Endothelial cell (in vitro differentiated cells): ENCODE data around the gene NLRC5. TPM values are rescaled to one million over a fixed set of nuclear protein-coding genes. Genes with fewer than 3 reads are reported as not detected.

Experiments
- DNase-seq: peaks from one replicate; pipeline ENCODE4 v3.0.0; 2021; ENCODE audit warnings: low spot score
- H3K27ac Mint-ChIP-seq: one replicate; pipeline ENCODE4 v1.8.0; 2021; ENCODE audit warnings: mixed read lengths, inconsistent platforms; ENCODE audit not compliant: unreplicated experiment
- H3K27me3 Mint-ChIP-seq: one replicate; pipeline ENCODE4 v1.8.0; 2021; ENCODE audit warnings: mild to moderate bottlenecking, moderate library complexity, mixed read lengths, inconsistent platforms; ENCODE audit not compliant: unreplicated experiment
- H3K36me3 Mint-ChIP-seq: one replicate; pipeline ENCODE4 v1.8.0; 2021; ENCODE audit warnings: mild to moderate bottlenecking, low read depth, mixed read lengths, inconsistent platforms; ENCODE audit not compliant: unreplicated experiment
- H3K4me1 Mint-ChIP-seq: one replicate; pipeline ENCODE4 v1.8.0; 2021; ENCODE audit warnings: mild to moderate bottlenecking, mixed read lengths, inconsistent platforms; ENCODE audit not compliant: unreplicated experiment
- H3K4me3 Mint-ChIP-seq: one replicate; pipeline ENCODE4 v1.8.0; 2021; ENCODE audit warnings: mild to moderate bottlenecking, mixed read lengths, inconsistent platforms; ENCODE audit not compliant: unreplicated experiment
- H3K9me3 Mint-ChIP-seq: one replicate; pipeline ENCODE4 v1.8.0; 2021; ENCODE audit warnings: mixed read lengths, inconsistent platforms; ENCODE audit not compliant: unreplicated experiment
- CTCF ChIP-seq: fragments of 200-600 bp; sonication (generic); IDR thresholded peaks from one replicate; pipeline ENCODE4 v1.5.0; 2021; ENCODE audit warnings: antibody characterized with exemption; ENCODE audit not compliant: unreplicated experiment
- total RNA-seq: library from RNA; stranded (reverse); fragmentation: NEBNext Ultra II Directional; extraction: Animal tissue kit (Norgen Biotek cat#: 25700); gene quantifications from one replicate; pipeline ENCODE4 v1.2.1, GENCODE V29; 2021; ENCODE audit not compliant: unreplicated experiment

NLRC5 gene
- total RNA-seq, 1 donor from 2014 or later: 2.4 TPM

GRCh38 chr16:56947604-56947995 lies 41.8 kb upstream of the NLRC5 start:
- H3K27me3 Mint-ChIP-seq: peaks cover 2% of the 10 kb centered on the region
- no peak for TF ChIP-seq CTCF

GRCh38 chr16:56948234-56948633 lies 41.1 kb upstream of the NLRC5 start:
- H3K36me3 Mint-ChIP-seq: peaks cover 5% of the 10 kb centered on the region
- peaks cover 2% of the 10 kb centered on the region for H3K27me3 Mint-ChIP-seq
- no peak overlapping the region for H3K27ac Mint-ChIP-seq
- no peak overlapping the region for H3K4me3 Mint-ChIP-seq
- no peaks in the 10 kb centered on the region for H3K9me3 Mint-ChIP-seq
- DNase-seq: no peak
- no peak for TF ChIP-seq CTCF
- H3K4me1 Mint-ChIP-seq: peaks cover 2% of the 10 kb centered on the region

More at GRCh38 chr16:56947604-56947995, 41.8 kb upstream of the NLRC5 start:
- Mint-ChIP-seq H3K4me3 (no peak overlapping the region), H3K36me3 (peaks cover 11% of the 10 kb centered on the region), H3K9me3 (no peaks in the 10 kb centered on the region), H3K27ac (no peak overlapping the region), H3K4me1 (peaks cover 2% of the 10 kb centered on the region)
- DNase-seq: no peak

GRCh38 chr16:56950051-56950450 lies 39.3 kb upstream of the NLRC5 start:
- H3K9me3 Mint-ChIP-seq: no peaks in the 10 kb centered on the region
- no peak for TF ChIP-seq CTCF
- DNase-seq: no peak
- H3K27ac Mint-ChIP-seq: no peak overlapping the region
- H3K27me3 Mint-ChIP-seq: peaks cover 2% of the 10 kb centered on the region
- H3K36me3 Mint-ChIP-seq: peaks cover under 1% of the 10 kb centered on the region
- no peak overlapping the region for H3K4me3 Mint-ChIP-seq
- peaks cover 2% of the 10 kb centered on the region for H3K4me1 Mint-ChIP-seq

- Mint-ChIP-seq H3K27ac (no peak overlapping the region), H3K27me3 (peaks cover 2% of the 10 kb centered on the region), H3K4me1 (peaks cover 2% of the 10 kb centered on the region), H3K36me3 (no peaks in the 10 kb centered on the region), H3K9me3 (no peaks in the 10 kb centered on the region), H3K4me3 (no peak overlapping the region)
- no peak for TF ChIP-seq CTCF
- DNase-seq: no peak
Observed at GRCh38 chr16:56950455-56950854, 38.9 kb upstream of the NLRC5 start.

- H3K4me3 Mint-ChIP-seq: no peak overlapping the region
- no peak for TF ChIP-seq CTCF
- no peaks in the 10 kb centered on the region for H3K9me3 Mint-ChIP-seq
- no peaks in the 10 kb centered on the region for H3K36me3 Mint-ChIP-seq
- peak; percentile 59 for DNase-seq
- H3K4me1 Mint-ChIP-seq: peaks cover 2% of the 10 kb centered on the region
- H3K27me3 Mint-ChIP-seq: peaks cover 2% of the 10 kb centered on the region
- H3K27ac Mint-ChIP-seq: peak overlapping the region; percentile 44
Observed at GRCh38 chr16:56950881-56951771, 38.2 kb upstream of the NLRC5 start.
